ENCODE results near the gene ARMCX4. TPM values are rescaled to one million over a fixed set of nuclear protein-coding genes. Genes with fewer than 3 reads are reported as not detected.
"Not testable (repeated sequence)": the region's sequence is repeated elsewhere in the genome, so short reads cannot be mapped to it uniquely, and the experiment has no call there.

The ARMCX4 gene
- total RNA-seq (2014; rRNA removed; shearing (Covaris generic)): 0.10 TPM in 1 of 2 replicates, not detected in the other
- polyA plus RNA-seq (2014; cell fraction: nucleus; rRNA removed): 0.56 TPM in 1 of 2 replicates, not detected in the other

- no peak for DNase-seq (ENCODE audit: extremely low read depth, low read depth)
Observed at GRCh38 chrX:101485212-101485949, at the start of gene ARMCX4. Gene ARMCX4, plus strand, starts transcription at chrX:101485456. Its CDS starts 3,134 bp downstream, at chrX:101488590.

DNA sequence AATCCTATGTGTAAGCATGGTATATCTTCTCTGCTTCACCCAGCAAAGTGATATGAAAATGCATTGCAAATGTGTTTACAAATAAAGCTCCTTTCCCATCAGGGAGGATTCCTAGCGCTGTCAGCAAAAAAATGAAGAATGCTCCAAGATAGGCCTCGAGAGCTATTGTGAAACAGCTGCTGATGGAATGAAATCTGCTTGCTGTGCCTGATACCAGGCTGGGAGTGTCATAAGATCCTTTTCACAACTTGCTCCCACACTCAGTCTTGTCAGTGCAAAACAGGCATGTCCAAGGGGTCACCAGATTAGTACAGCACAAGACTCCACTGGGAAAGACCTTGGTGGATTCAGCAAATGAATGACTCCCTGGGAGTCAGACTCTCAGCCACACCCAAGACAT, 43.2 kb upstream of the ARMCX4 start:
- DNase-seq (ENCODE audit: extremely low read depth, low read depth): no peak

- DNase-seq (ENCODE audit: extremely low read depth, low read depth): no peak
Observed at GRCh38 chrX:101449279-101449678, 36.0 kb upstream of the ARMCX4 start.

GRCh38 chrX:101450085-101450484, 35.2 kb upstream of the ARMCX4 start:
- DNase-seq (ENCODE audit: extremely low read depth, low read depth): no peak

- no peak for DNase-seq (ENCODE audit: extremely low read depth, low read depth)
Observed at GRCh38 chrX:101450961-101451360, 34.3 kb upstream of the ARMCX4 start.

DNA sequence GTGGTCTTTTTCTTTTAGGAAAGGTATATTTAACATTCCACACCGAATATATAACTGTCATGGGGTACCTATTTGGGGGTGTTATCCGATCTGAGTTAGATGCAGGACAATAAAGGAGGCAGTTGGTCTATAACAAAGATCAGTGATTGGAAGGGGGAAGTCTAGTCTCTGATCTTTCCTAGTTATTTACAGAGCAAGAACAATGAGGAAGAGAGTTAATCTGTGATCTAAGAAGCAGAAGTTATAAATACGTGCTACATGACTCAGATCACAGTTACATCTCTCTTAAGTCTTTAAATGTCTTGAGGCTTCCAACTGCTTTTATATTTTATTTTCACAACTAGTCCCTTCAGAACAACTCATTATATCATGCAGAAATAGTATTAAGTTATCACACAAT, 33.2 kb upstream of the ARMCX4 start:
- no peak for DNase-seq (ENCODE audit: extremely low read depth, low read depth)

DNA sequence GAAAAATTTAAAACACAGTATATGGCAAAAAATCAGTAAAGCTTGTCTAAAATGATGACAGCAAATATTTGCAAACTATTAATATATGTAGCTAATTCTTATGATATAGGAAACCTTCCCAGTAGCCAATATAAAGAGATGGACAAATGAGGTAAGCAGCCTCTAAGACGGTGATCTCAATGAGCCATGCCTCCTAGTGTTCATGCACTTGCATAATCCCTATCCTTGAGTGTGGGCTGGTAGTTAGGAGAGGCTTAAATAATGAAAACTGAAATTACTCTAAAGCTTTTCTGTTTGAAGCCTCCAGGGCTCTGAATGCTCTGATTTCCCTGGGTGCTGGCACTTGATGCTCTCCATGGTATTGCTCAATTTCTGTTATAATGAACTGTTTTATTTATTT, 24.6 kb upstream of the ARMCX4 start:
- no peak for DNase-seq (ENCODE audit: extremely low read depth, low read depth)

- peak; percentile 38 for DNase-seq (ENCODE audit: extremely low read depth, low read depth)
Observed at GRCh38 chrX:101462892-101463291, 22.4 kb upstream of the ARMCX4 start.

- no peak for DNase-seq (ENCODE audit: extremely low read depth, low read depth)
Observed at GRCh38 chrX:101478366-101478765, 6.9 kb upstream of the ARMCX4 start.

GRCh38 chrX:101482296-101482695, 3.0 kb upstream of the ARMCX4 start:
- no peak for DNase-seq (ENCODE audit: extremely low read depth, low read depth)

GRCh38 chrX:101483705-101484104, 1.6 kb upstream of the ARMCX4 start:
- no peak for DNase-seq (ENCODE audit: extremely low read depth, low read depth)

GRCh38 chrX:101484135-101484534, 1.1 kb upstream of the ARMCX4 start:
- DNase-seq (ENCODE audit: extremely low read depth, low read depth): no peak

DNA sequence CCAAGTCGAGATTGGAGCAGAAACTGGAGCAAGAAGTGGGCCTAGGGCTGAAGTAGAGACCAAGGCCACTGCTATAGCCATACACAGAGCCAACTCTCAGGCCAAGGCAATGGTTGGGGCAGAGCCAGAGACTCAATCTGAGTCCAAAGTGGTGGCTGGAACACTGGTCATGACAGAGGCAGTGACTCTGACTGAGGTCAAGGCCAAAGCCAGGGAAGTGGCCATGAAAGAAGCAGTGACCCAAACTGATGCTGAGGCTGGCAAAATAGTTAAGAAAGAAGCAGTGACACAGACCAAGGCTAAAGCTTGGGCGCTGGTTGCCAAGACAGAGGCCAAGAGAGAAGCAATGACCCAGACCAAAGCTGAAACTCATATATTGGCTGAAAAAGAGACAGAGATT, 3.5 kb downstream of the ARMCX4 start:
- no peak for DNase-seq (ENCODE audit: extremely low read depth, low read depth)

DNA sequence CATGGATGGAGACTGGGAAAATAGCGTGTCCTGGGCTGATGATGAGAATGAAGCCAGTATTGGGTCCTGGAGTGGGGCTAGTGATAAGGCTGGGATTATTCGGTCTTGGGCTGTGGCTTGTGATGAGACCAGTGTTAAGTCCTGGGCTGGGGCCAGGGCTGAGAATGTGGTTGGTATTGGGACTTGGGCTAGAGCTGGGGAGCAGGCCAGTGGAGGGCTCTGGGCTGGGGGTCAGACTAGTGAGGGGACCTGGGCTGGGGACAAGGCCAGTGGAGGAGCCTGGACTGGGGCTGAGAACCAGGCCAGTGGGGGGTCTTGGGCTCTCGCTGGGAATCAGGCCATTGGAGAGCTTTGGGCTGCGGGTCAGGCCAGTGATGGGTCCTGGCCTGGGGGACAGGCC, 6.7 kb downstream of the ARMCX4 start:
- DNase-seq (ENCODE audit: extremely low read depth, low read depth): no peak

DNA sequence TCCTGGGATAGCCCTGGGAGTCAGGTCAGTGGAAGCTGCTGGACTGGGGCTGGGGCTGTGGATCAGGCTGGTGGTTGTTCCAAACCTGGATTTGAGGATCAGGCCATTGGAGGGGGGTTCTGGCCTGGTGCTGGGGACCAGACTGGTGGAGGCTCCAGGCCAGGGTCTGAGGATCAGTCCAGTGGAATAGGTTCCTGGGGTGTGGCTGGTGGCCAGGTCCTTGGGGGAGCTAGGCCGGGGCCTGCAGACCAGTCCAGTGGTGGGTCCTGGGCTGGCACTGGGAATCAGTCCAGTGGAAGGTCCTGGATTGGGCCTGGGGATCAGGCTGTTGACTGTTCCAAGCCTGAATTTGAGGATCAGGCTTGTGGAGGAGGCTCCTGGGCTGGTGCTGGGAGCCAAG, 8.0 kb downstream of the ARMCX4 start:
- no peak for DNase-seq (ENCODE audit: extremely low read depth, low read depth)

DNA sequence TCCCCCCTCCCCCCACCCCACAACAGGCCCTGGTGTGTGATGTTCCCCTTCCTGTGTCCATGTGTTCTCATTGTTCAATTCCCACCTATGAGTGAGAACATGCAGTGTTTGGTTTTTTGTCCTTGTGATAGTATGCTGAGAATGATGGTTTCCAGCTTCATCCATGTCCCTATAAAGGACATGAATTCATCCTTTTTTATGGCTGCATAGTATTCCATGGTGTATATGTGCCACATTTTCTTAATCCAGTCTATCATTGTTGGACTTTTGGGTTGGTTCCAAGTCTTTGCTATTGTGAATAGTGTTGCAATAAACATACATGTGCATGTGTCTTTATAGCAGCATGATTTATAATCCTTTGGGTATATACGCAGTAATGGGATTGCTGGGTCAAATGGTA, 17.7 kb downstream of the ARMCX4 start:
- DNase-seq (ENCODE audit: extremely low read depth, low read depth): not testable (repeated sequence)

DNA sequence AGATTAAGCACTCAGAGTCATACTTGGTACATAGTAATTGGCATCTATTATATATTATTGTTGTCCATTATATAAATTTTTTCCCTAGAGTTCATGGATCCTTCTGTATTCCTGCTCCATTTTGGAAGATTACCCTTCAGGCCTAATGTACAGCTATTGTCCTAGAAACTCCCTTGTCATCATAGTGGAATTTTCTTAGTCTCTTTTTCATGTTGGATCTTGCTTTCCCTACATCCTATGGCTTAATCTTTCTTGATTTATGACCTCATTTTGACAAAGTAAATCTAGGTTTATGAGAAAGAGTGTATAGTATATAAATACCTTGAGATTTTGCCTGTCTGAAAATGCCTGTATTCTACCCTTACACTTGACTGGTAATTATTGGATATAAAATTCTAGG, 22.1 kb downstream of the ARMCX4 start:
- DNase-seq (ENCODE audit: extremely low read depth, low read depth): no peak

GRCh38 chrX:101507986-101508385, 22.7 kb downstream of the ARMCX4 start:
- no peak for DNase-seq (ENCODE audit: extremely low read depth, low read depth)

GRCh38 chrX:101530944-101531343, 45.7 kb downstream of the ARMCX4 start:
- DNase-seq (ENCODE audit: extremely low read depth, low read depth): no peak
